H1 (cell line): ENCODE measurements around the gene FHIT. TPM values are rescaled to one million over a fixed set of nuclear protein-coding genes. Genes with fewer than 3 reads are reported as not detected.

Experiments
- CTCF ChIA-PET: fragments of 300-600 bp; sonication (Branson Sonifier 250); formaldehyde crosslinking; loops from one replicate; lab custom pipeline; 2021; ENCODE audit not compliant: partially characterized antibody; lab: Charles Lee
- POLR2A ChIA-PET: fragments of 300-600 bp; sonication (Branson Sonifier 250); formaldehyde crosslinking; loops from one replicate; lab custom pipeline; 2021; ENCODE audit warnings: inconsistent platforms; ENCODE audit not compliant: partially characterized antibody; lab: Charles Lee
- DNase-seq, 2 experiments: peaks; one replicate each; pipeline versions ENCODE4 v3.0.0 to v3.0.0-alpha.2; 2010 to 2022; ENCODE audit warnings: low spot score in 2 of 2, low read depth in 1 of 2, mixed read lengths in 1 of 2
- FAIRE-seq: peaks from 2 replicates; lab custom pipeline; 2011; peaks lifted over from hg19 to GRCh38; lab: Jason Lieb, UNC
- H2AFZ ChIP-seq: 2 replicates; pipeline ENCODE4 v1.8.1; 2012; ENCODE audit warnings: low read length, inconsistent platforms
- H2AK5ac ChIP-seq: 2 replicates; pipeline ENCODE4 v1.6.1; 2013; ENCODE audit warnings: low read depth, low read length
- H2BK120ac ChIP-seq: replicated peaks from 2 replicates; pipeline ENCODE3; 2013; ENCODE audit warnings: low read depth, low read length, inconsistent platforms
- H2BK12ac ChIP-seq: 2 replicates; pipeline ENCODE4 v1.6.1; 2013; ENCODE audit warnings: low read depth, low read length
- H2BK15ac ChIP-seq: 2 replicates; pipeline ENCODE4 v1.6.1; 2013; ENCODE audit warnings: low read length
- H2BK20ac ChIP-seq: 2 replicates; pipeline ENCODE4 v1.6.1; 2013; ENCODE audit warnings: low read length
- H2BK5ac ChIP-seq: 2 replicates; pipeline ENCODE4 v1.6.1; 2013; ENCODE audit warnings: low read depth, low read length
- H3K14ac ChIP-seq: 2 replicates; pipeline ENCODE4 v1.6.1; 2013; ENCODE audit warnings: inconsistent platforms; ENCODE audit not compliant: insufficient read length
- H3K18ac ChIP-seq: 2 replicates; pipeline ENCODE4 v1.6.1; 2013; ENCODE audit warnings: low read length; ENCODE audit errors: extremely low read depth
- H3K23ac ChIP-seq: 2 replicates; pipeline ENCODE4 v1.6.1; 2013; ENCODE audit warnings: inconsistent platforms; ENCODE audit not compliant: insufficient read length
- H3K23me2 ChIP-seq: 2 replicates; pipeline ENCODE4 v1.6.1; 2013; ENCODE audit warnings: low read depth, low read length
- H3K27ac ChIP-seq: 2 replicates; pipeline ENCODE4 v1.6.1; 2011; ENCODE audit warnings: low read depth, low read length, inconsistent platforms
- H3K27me3 ChIP-seq, 4 experiments: replicated peaks in 1 of 4; 1 replicate in 1 of 4; 2 replicates in 3 of 4; pipeline versions ENCODE4 v1.6.1 to v1.8.1; 2011 to 2013; ENCODE audit warnings: low read length in 3 of 4, mild to moderate bottlenecking in 3 of 4, inconsistent platforms in 2 of 4, mixed read lengths in 2 of 4, moderate library complexity in 1 of 4; ENCODE audit not compliant: control insufficient read depth in 3 of 4, insufficient read depth in 3 of 4; ENCODE audit errors: extremely low read depth in 1 of 4
- H3K36me3 ChIP-seq, 4 experiments: 2 replicates each; pipeline versions ENCODE4 v1.6.1 to v1.8.1; 2011 to 2013; ENCODE audit warnings: mild to moderate bottlenecking in 4 of 4, low read length in 3 of 4, moderate library complexity in 2 of 4, control low read depth in 1 of 4, inconsistent platforms in 1 of 4; ENCODE audit not compliant: insufficient read depth in 4 of 4, control insufficient read depth in 2 of 4
- H3K4ac ChIP-seq: replicated peaks from 2 replicates; pipeline ENCODE3; 2013; ENCODE audit warnings: low read length, low read depth, mixed read lengths, inconsistent platforms; ENCODE audit not compliant: insufficient read length
- H3K4me1 ChIP-seq, 4 experiments: replicated peaks in 1 of 4; 1 replicate in 1 of 4; 2 replicates in 3 of 4; pipeline versions ENCODE4 v1.6.1 to v1.8.1; 2011 to 2013; ENCODE audit warnings: low read length in 3 of 4, inconsistent platforms in 2 of 4, mixed read lengths in 1 of 4; ENCODE audit not compliant: insufficient read depth in 4 of 4, control insufficient read depth in 3 of 4
- H3K4me2 ChIP-seq, 2 experiments: 2 replicates each; pipeline versions ENCODE4 v1.6.1 to v1.8.1; 2011 to 2013; ENCODE audit warnings: low read depth in 2 of 2, low read length in 2 of 2, control low read depth in 1 of 2, inconsistent platforms in 1 of 2, mild to moderate bottlenecking in 1 of 2; ENCODE audit not compliant: insufficient read depth in 1 of 2
- H3K4me3 ChIP-seq, 4 experiments: fragments of 200-600, 300-600 bp in 1 of 4; sonication (generic), shearing (Covaris generic), sonication (Bioruptor Twin) in 1 of 4; 2 replicates each; pipeline versions ENCODE4 v1.5.1 to v1.8.1; 2011 to 2016; ENCODE audit warnings: low read length in 4 of 4, low read depth in 3 of 4, control low read depth in 2 of 4, inconsistent platforms in 2 of 4, mild to moderate bottlenecking in 2 of 4, mixed read lengths in 1 of 4, moderate library complexity in 1 of 4; ENCODE audit not compliant: insufficient read depth in 2 of 4; ENCODE audit errors: extremely low read depth in 1 of 4
- H3K56ac ChIP-seq: replicated peaks from 2 replicates; pipeline ENCODE3; 2013; ENCODE audit warnings: low read depth, mild to moderate bottlenecking, mixed read lengths, low read length, inconsistent platforms; ENCODE audit not compliant: insufficient read length
- H3K79me1 ChIP-seq: 2 replicates; pipeline ENCODE4 v1.6.1; 2013; ENCODE audit warnings: low read depth, low read length, control low read depth
- H3K79me2 ChIP-seq, 2 experiments: 2 replicates each; pipeline versions ENCODE4 v1.6.1 to v1.8.1; 2012 to 2013; ENCODE audit warnings: low read length in 2 of 2, mild to moderate bottlenecking in 2 of 2, inconsistent platforms in 1 of 2; ENCODE audit not compliant: insufficient read depth in 2 of 2, control insufficient read depth in 1 of 2
- H3K9ac ChIP-seq, 4 experiments: replicated peaks in 1 of 4; 1 replicate in 1 of 4; 2 replicates in 3 of 4; pipeline versions ENCODE4 v1.6.1 to v1.8.1; 2011 to 2013; ENCODE audit warnings: low read depth in 3 of 4, low read length in 3 of 4, control low read depth in 2 of 4, mild to moderate bottlenecking in 2 of 4, moderate library complexity in 2 of 4, inconsistent platforms in 1 of 4; ENCODE audit errors: extremely low read depth in 1 of 4
- H3K9me3 ChIP-seq, 2 experiments: 2 replicates each; pipeline versions ENCODE4 v1.6.1 to v1.8.1; 2012 to 2013; ENCODE audit warnings: mild to moderate bottlenecking in 2 of 2, moderate library complexity in 2 of 2, control low read depth in 1 of 2, inconsistent platforms in 1 of 2, low read depth in 1 of 2, low read length in 1 of 2, mixed read lengths in 1 of 2; ENCODE audit not compliant: insufficient read depth in 2 of 2
- H4K20me1 ChIP-seq, 2 experiments: replicated peaks in 1 of 2; 2 replicates each; pipeline versions ENCODE3 to v1.8.1; 2011 to 2013; ENCODE audit warnings: inconsistent platforms in 2 of 2, low read length in 2 of 2, mild to moderate bottlenecking in 1 of 2; ENCODE audit not compliant: insufficient read depth in 2 of 2, control insufficient read depth in 1 of 2
- H4K5ac ChIP-seq: 2 replicates; pipeline ENCODE4 v1.6.1; 2013; ENCODE audit warnings: low read length, low read depth, mixed read lengths, inconsistent platforms; ENCODE audit not compliant: insufficient read length
- H4K8ac ChIP-seq: 2 replicates; pipeline ENCODE4 v1.8.0; 2013; ENCODE audit warnings: mild to moderate bottlenecking, moderate library complexity, low read length, inconsistent platforms; ENCODE audit not compliant: insufficient read depth; ENCODE audit errors: extremely low read depth
- H4K91ac ChIP-seq: replicated peaks from 2 replicates; pipeline ENCODE3; 2013; ENCODE audit warnings: low read length, mixed read lengths, inconsistent platforms; ENCODE audit not compliant: insufficient read length
- ASH2L ChIP-seq: fragments of 200-600, 300-600 bp; sonication (generic); IDR thresholded peaks from one replicate; pipeline ENCODE4 v1.7.1; 2017; ENCODE audit warnings: low read length
- ATF3 ChIP-seq: IDR thresholded peaks from 2 replicates; pipeline ENCODE4 v1.6.1; 2011; ENCODE audit warnings: low read depth, mild to moderate bottlenecking, low read length; ENCODE audit not compliant: insufficient read depth
- CEBPB ChIP-seq: IDR thresholded peaks from 2 replicates; pipeline ENCODE4 v1.6.1; 2012; ENCODE audit warnings: low read depth, low read length
- CHD2 ChIP-seq: IDR thresholded peaks from 2 replicates; pipeline ENCODE4 v1.6.1; 2012; ENCODE audit warnings: low read length, improper control_type of control experiment
- E2F6 ChIP-seq: IDR thresholded peaks from 2 replicates; pipeline ENCODE4 v1.6.1; 2012; ENCODE audit warnings: inconsistent platforms
- HDAC2 ChIP-seq, 2 experiments: fragments of 300-600 bp in 1 of 2; sonication (generic) in 1 of 2; IDR thresholded peaks; 2 replicates each; pipeline ENCODE4 v1.6.1; 2011 to 2012; ENCODE audit warnings: low read depth in 2 of 2, low read length in 2 of 2, mild to moderate bottlenecking in 2 of 2, moderate library complexity in 2 of 2, borderline replicate concordance in 1 of 2, inconsistent platforms in 1 of 2
- MAFK ChIP-seq: IDR thresholded peaks from 2 replicates; pipeline ENCODE4 v1.6.1; 2012; ENCODE audit warnings: low read depth, mild to moderate bottlenecking, improper control_type of control experiment, low read length
- NANOG ChIP-seq: IDR thresholded peaks from 2 replicates; pipeline ENCODE4 v1.6.1; 2011; ENCODE audit warnings: low read length, low read depth, mild to moderate bottlenecking, inconsistent platforms; ENCODE audit not compliant: insufficient read depth, poor library complexity, severe bottlenecking
- POU5F1 ChIP-seq: IDR thresholded peaks from 2 replicates; pipeline ENCODE4 v1.6.1; 2011; ENCODE audit warnings: low read depth, mild to moderate bottlenecking, low read length, moderate library complexity
- RAD21 ChIP-seq, 2 experiments: IDR thresholded peaks in 1 of 2; conservative IDR thresholded peaks in 1 of 2; 2 replicates each; pipeline ENCODE4 v1.6.1; 2011; ENCODE audit warnings: low read depth in 2 of 2, low read length in 2 of 2, improper control_type of control experiment in 1 of 2, inconsistent platforms in 1 of 2, mild to moderate bottlenecking in 1 of 2, moderate library complexity in 1 of 2
- TEAD4 ChIP-seq: IDR thresholded peaks from 2 replicates; pipeline ENCODE4 v1.6.1; 2012; ENCODE audit warnings: low read depth, low read length, inconsistent platforms, mixed read lengths
- YY1 ChIP-seq: IDR thresholded peaks from 2 replicates; pipeline ENCODE4 v1.6.1; 2011; ENCODE audit warnings: low read depth, mild to moderate bottlenecking, low read length
- WGBS, 2 experiments: shearing (Covaris generic) in 1 of 2; methylation state at CpG; one replicate each; pipeline versions ENCODE4 v1.1.6 to v1.1.7; 2013 to 2015; ENCODE audit warnings: low lambda C conversion rate in 2 of 2, mixed read lengths in 2 of 2, inconsistent platforms in 1 of 2, low coverage in 1 of 2, missing lambda C conversion rate in 1 of 2; ENCODE audit not compliant: insufficient replicate concordance in 2 of 2, insufficient coverage in 1 of 2, insufficient read length in 1 of 2; ENCODE audit errors: extremely low coverage in 1 of 2, missing lambda C conversion rate in 1 of 2; 5-methylcytosine and 5-hydroxymethylcytosine counted together
- polyA plus RNA-seq, 7 experiments: library from polyadenylated mRNA; depleted of rRNA in 3 of 7; stranded (reverse) in 5 of 7; unstranded in 2 of 7; fragments of >200 nt in 5 of 7; fragments of 200-250 nt in 2 of 7; gene quantifications; 1 replicate in 5 of 7; 2 replicates in 1 of 7; 4 replicates in 1 of 7; pipeline versions ENCODE4 v1.2.1 to v1.2.3, GENCODE V29; 2011 to 2013; ENCODE audit warnings: missing spikeins in 2 of 7, mixed read lengths in 2 of 7
- total RNA-seq: library from RNA; stranded (reverse); fragmentation: NEBNext Ultra II Directional; extraction: Animal tissue kit (Norgen Biotek cat#: 25700); gene quantifications from 2 replicates; pipeline ENCODE4 v1.2.1, GENCODE V29; 2021

FHIT gene
- total and polyA plus RNA-seq, 2 of the 8 experiments (the other 6 are each of a cell fraction or from before 2014, with no cell fraction given), result 1.2 to 3.2 TPM

GRCh38 chr3:60877188-60877587, 374.1 kb downstream of the FHIT start:
- Histone ChIP-seq H3K4me2 (no peak overlapping the region), H3K79me2 (no peaks in the 10 kb centered on the region), H3K14ac (no peak overlapping the region), H2BK12ac (no peak overlapping the region), H3K56ac (no peak overlapping the region), H4K5ac (no peak overlapping the region), H3K9ac (no peak overlapping the region), H2AFZ (no peak overlapping the region), H4K20me1 (no peaks in the 10 kb centered on the region), H3K4ac (no peak overlapping the region), H4K8ac (no peak overlapping the region), H3K27me3 (no peaks in the 10 kb centered on the region; a peak in 1 of 7 replicates), H3K4me3 (no peak overlapping the region), H3K4me1 (peaks cover 0 to 2% (median under 1%) of the 10 kb centered on the region in 4 experiments; a peak in 2 of 7 replicates), H3K23me2 (no peaks in the 10 kb centered on the region), H2AK5ac (no peak overlapping the region), H2BK5ac (0 out of 2 replicates have a peak overlapping the region, but pooled peaks have one; percentile 3), H3K18ac (no peak overlapping the region), H3K27ac (no peak overlapping the region), H2BK120ac (no peak overlapping the region), H2BK20ac (no peak overlapping the region), H3K36me3 (no peaks in the 10 kb centered on the region), H4K91ac (no peak overlapping the region), H2BK15ac (no peak overlapping the region), H3K23ac (no peak overlapping the region), H3K9me3 (peaks cover 0 to 3% of the 10 kb centered on the region in 2 experiments; a peak in 1 of 4 replicates), H3K79me1 (no peaks in the 10 kb centered on the region)
- FAIRE-seq, result no peak
- DNase-seq, result no peak
- POLR2A ChIA-PET, result no interaction called here
- WGBS, 2 experiments, result 89% methylated on average over 1 of the region's 1 CpG; no CpG with 5 or more reads in 1 of the 2 experiments
- CTCF ChIA-PET, result interaction anchor here (0.6 to 1.5 kb wide), 2 partner anchors 13 to 479 kb away, joined by 3 to 4 read pairs; no protein-coding TSS in a partner anchor
- no peak for TF ChIP-seq MAFK
- peak; percentile 60; the same call in 1 of the 2 replicates for TF ChIP-seq CEBPB
- no peak for TF ChIP-seq ASH2L
- no peak for TF ChIP-seq NANOG
- no peak for TF ChIP-seq HDAC2 (IDR thresholded peaks at IDR 0.05; ENCODE audit: borderline replicate concordance in 1 of 2, low read depth in 2 of 2, low read length in 2 of 2)
- TF ChIP-seq TEAD4, result no peak
- no peak for TF ChIP-seq POU5F1
- TF ChIP-seq E2F6, result no peak
- TF ChIP-seq YY1, result no peak
- no peak for TF ChIP-seq CHD2
- peak in 1 of 2 experiments; percentile 26; a peak in 1 of 4 replicates for TF ChIP-seq RAD21 (IDR thresholded peaks at IDR 0.05 in 1 of 2, conservative IDR thresholded peaks at IDR 0.05 in 1 of 2; ENCODE audit: low read depth in 2 of 2, low read length in 2 of 2)
- no peak for TF ChIP-seq ATF3
